ENCODE data around the gene RNF215. TPM values are rescaled to one million over a fixed set of nuclear protein-coding genes. Genes with fewer than 3 reads are reported as not detected.

The RNF215 gene
- total and polyA plus RNA-seq, 2 donors (not counting 3 experiments of a cell fraction or from before 2014, with no cell fraction given), result 16.7 to 26.9 TPM

GRCh38 chr22:30396871-30397655 is 9.9 kb upstream of the RNF215 start, which contains the start of gene SEC14L2:
SEC14L2 (plus strand) TSS chr22:30397018; CDS start chr22:30397117, 99 bp downstream.
- POLR2A ChIA-PET, result interaction anchor here (0.6 to 1.8 kb wide), 5 partner anchors 12 to 34 kb away, joined by 3 to 5 read pairs (median 5); no protein-coding TSS in a partner anchor
- intact Hi-C loops (cut with micrococcal nuclease), result loop anchor here (1.0 kb wide), 2 partner anchors 23 to 29 kb away; no protein-coding TSS in a partner anchor
- H3K4me1 ChIP-seq (ENCODE audit: control insufficient read depth, extremely low read depth, insufficient read depth, low read length), result peaks cover 16% of the 10 kb centered on the region
- CTCF ChIA-PET, result interaction anchor here (1.2 to 5.2 kb wide), 11 partner anchors 10 to 109 kb away, joined by 3 to 52 read pairs (median 8); partner anchors contain the start of genes MTFP1 and RNF215
- H3K79me2 ChIP-seq (ENCODE audit: control insufficient read depth, insufficient read depth, low read length), result peaks cover 39% of the 10 kb centered on the region
- H3K9ac ChIP-seq (replicated peaks; ENCODE audit: extremely low read depth, insufficient read depth, low read length), result peak within 1 kb of the TSS; percentile 25
- DNase-seq (ENCODE audit: low read depth, low spot score), result peak; percentile 52
- H3K36me3 ChIP-seq (ENCODE audit: control insufficient read depth in 2 of 2, extremely low read depth in 1 of 2, insufficient read depth in 2 of 2, low read length in 2 of 2), result peaks cover 0 to 7% of the 10 kb centered on the region in 2 experiments
- H3K27ac ChIP-seq (ENCODE audit: insufficient read depth, low read depth, low read length), result no peak within 1 kb of the TSS
- H3K9me3 ChIP-seq (replicated peaks; ENCODE audit: control insufficient read depth, insufficient read depth, low read length), result no peaks in the 10 kb centered on the region
- peak within 1 kb of the TSS; percentile 81 for H3K4me2 ChIP-seq (ENCODE audit: insufficient read depth, low read length)
- H2AFZ ChIP-seq (ENCODE audit: low read depth, low read length), result peak within 1 kb of the TSS; percentile 88
- dilution Hi-C loops (cut with MboI; ENCODE audit: extremely low pct_ligation_motif_present, low sequenced_read_pairs), result no loop called here
- TF ChIP-seq FOS (IDR thresholded peaks at IDR 0.05; ENCODE audit: borderline replicate concordance, insufficient read depth, low read length) (no peak), CTCF (IDR thresholded peaks at IDR 0.05; ENCODE audit: extremely low read depth in 1 of 2, insufficient read depth in 1 of 2, low read depth in 1 of 2, low read length in 2 of 2) (no peak), GATA2 (IDR thresholded peaks at IDR 0.05; ENCODE audit: insufficient read depth, insufficient read length, low read depth, low read length) (no peak), EZH2 (IDR thresholded peaks at IDR 0.05; ENCODE audit: borderline replicate concordance, low read depth, low read length, severe bottlenecking) (no peak), MAX (IDR thresholded peaks at IDR 0.05; ENCODE audit: insufficient read depth, insufficient read length) (no peak), MYC (IDR thresholded peaks at IDR 0.05; ENCODE audit: low read depth, low read length) (no peak), POLR2A (IDR thresholded peaks at IDR 0.05; ENCODE audit: low read depth, low read length) (peak; percentile 66), JUN (IDR thresholded peaks at IDR 0.05; ENCODE audit: borderline replicate concordance, insufficient read depth, insufficient read length, low read depth) (no peak), POLR2AphosphoS5 (IDR thresholded peaks at IDR 0.05; ENCODE audit: insufficient read depth, low read depth, low read length) (peak; percentile 54)
- no peaks in the 10 kb centered on the region for H3K9me1 ChIP-seq (replicated peaks; ENCODE audit: control insufficient read depth, extremely low read depth, insufficient read depth, low read length)
- peak within 1 kb of the TSS; percentile 61 to 86 (median 79) for H3K4me3 ChIP-seq (replicated peaks in 1 of 3; ENCODE audit: insufficient read depth in 1 of 3, low read depth in 1 of 3, low read length in 3 of 3)
- H4K20me1 ChIP-seq (replicated peaks; ENCODE audit: control insufficient read depth, extremely low read depth, insufficient read depth, low read length), result no peaks in the 10 kb centered on the region
- H3K27me3 ChIP-seq (ENCODE audit: control insufficient read depth in 2 of 2, insufficient read depth in 2 of 2, low read length in 2 of 2), result no peaks in the 10 kb centered on the region
- BruUV-seq (replicated peaks), result TSS peak; percentile 65
- FAIRE-seq, result peak; percentile 82
